ENCODE data around the gene SHBG.

DNA sequence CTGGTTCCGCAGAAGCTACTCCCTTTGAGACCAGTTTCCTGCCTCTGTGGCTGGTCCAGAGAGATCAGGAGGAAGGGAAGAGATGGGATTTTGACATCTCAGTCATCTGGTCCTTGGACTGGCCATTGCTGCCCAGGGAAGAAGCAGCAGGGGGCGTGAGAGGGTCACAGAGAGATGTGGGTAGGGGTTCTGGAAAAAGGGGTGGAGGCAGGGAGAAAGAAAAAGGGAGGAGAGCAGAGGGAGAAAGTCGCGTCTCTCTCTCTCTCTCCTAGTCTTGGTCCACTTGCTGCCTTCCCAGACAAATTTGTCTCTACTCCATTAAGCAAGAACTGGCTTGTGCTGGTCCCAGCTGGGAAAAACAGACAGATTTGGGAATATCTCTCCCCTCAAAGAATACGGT lies 4.4 kb downstream of the SHBG start:
- TF ChIP-seq, protein P1, sequence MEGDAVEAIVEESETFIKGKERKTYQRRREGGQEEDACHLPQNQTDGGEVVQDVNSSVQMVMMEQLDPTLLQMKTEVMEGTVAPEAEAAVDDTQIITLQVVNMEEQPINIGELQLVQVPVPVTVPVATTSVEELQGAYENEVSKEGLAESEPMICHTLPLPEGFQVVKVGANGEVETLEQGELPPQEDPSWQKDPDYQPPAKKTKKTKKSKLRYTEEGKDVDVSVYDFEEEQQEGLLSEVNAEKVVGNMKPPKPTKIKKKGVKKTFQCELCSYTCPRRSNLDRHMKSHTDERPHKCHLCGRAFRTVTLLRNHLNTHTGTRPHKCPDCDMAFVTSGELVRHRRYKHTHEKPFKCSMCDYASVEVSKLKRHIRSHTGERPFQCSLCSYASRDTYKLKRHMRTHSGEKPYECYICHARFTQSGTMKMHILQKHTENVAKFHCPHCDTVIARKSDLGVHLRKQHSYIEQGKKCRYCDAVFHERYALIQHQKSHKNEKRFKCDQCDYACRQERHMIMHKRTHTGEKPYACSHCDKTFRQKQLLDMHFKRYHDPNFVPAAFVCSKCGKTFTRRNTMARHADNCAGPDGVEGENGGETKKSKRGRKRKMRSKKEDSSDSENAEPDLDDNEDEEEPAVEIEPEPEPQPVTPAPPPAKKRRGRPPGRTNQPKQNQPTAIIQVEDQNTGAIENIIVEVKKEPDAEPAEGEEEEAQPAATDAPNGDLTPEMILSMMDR (conservative IDR thresholded peaks at IDR 0.05; ENCODE audit: low read length) = peak; percentile 42; the same call in 1 of the 2 replicates
- TF ChIP-seq EZH2phosphoT487 (IDR thresholded peaks at IDR 0.05; ENCODE audit: borderline replicate concordance, low read depth, low read length) = no peak
